Caco-2 (cell line): Measurements from ENCODE around the gene OR8B8. TPM values are rescaled to one million over a fixed set of nuclear protein-coding genes. Genes with fewer than 3 reads are reported as not detected.

Source experiments
- BruUV-seq: library from RNA; stranded (reverse); fragments of 400-500 nt; replicated peaks from 2 replicates; lab custom pipeline; 2021; lab: Mats Ljungman, UMichigan
- CTCF ChIA-PET: fragments of 300-600 bp; sonication (Branson Sonifier 250); formaldehyde crosslinking; loops from one replicate; lab custom pipeline; 2022; ENCODE audit warnings: antibody characterized with exemption; lab: Charles Lee
- POLR2A ChIA-PET: fragments of 300-600 bp; sonication (Branson Sonifier 250); formaldehyde crosslinking; loops from one replicate; lab custom pipeline; 2022; ENCODE audit warnings: antibody characterized with exemption; lab: Charles Lee
- DNase-seq, 2 experiments: peaks; one replicate each; pipeline versions ENCODE4 v3.0.0 to v3.0.0-alpha.2; 2020 to 2022
- H3K27me3 ChIP-seq: replicated peaks from 2 replicates; pipeline ENCODE4 v1.6.0; 2011; ENCODE audit warnings: low read length; ENCODE audit not compliant: control insufficient read depth, insufficient read depth
- H3K36me3 ChIP-seq: 2 replicates; pipeline ENCODE4 v1.5.1; 2011; ENCODE audit warnings: low read length; ENCODE audit not compliant: control insufficient read depth, insufficient read depth
- H3K4me1 ChIP-seq: fragments of 250-450 bp; sonication (Bioruptor Pico); 2 replicates; pipeline ENCODE4 v1.5.1; 2020; ENCODE audit warnings: mild to moderate bottlenecking
- H3K4me3 ChIP-seq: 2 replicates; pipeline ENCODE4 v1.5.1; 2011; ENCODE audit warnings: low read depth, mild to moderate bottlenecking, control low read depth, low read length
- H3K9me3 ChIP-seq: fragments of 250-450 bp; sonication (Bioruptor Pico); 2 replicates; pipeline ENCODE4 v1.5.1; 2020; ENCODE audit warnings: mild to moderate bottlenecking, moderate library complexity
- H3K27ac Mint-ChIP-seq: one replicate; pipeline ENCODE4 v1.8.0; 2022; ENCODE audit warnings: mixed read lengths; ENCODE audit not compliant: unreplicated experiment
- H3K27me3 Mint-ChIP-seq: one replicate; pipeline ENCODE4 v1.8.0; 2022; ENCODE audit warnings: mixed read lengths; ENCODE audit not compliant: insufficient read depth, unreplicated experiment
- H3K36me3 Mint-ChIP-seq: one replicate; pipeline ENCODE4 v1.8.0; 2022; ENCODE audit warnings: mild to moderate bottlenecking, mixed read lengths; ENCODE audit not compliant: insufficient read depth, unreplicated experiment
- H3K4me1 Mint-ChIP-seq: one replicate; pipeline ENCODE4 v1.8.0; 2022; ENCODE audit warnings: low read depth, mixed read lengths; ENCODE audit not compliant: unreplicated experiment
- H3K4me3 Mint-ChIP-seq: one replicate; pipeline ENCODE4 v1.8.0; 2022; ENCODE audit warnings: mild to moderate bottlenecking, moderate library complexity, mixed read lengths; ENCODE audit not compliant: unreplicated experiment
- H3K9me3 Mint-ChIP-seq: one replicate; pipeline ENCODE4 v1.8.0; 2022; ENCODE audit warnings: mixed read lengths; ENCODE audit not compliant: unreplicated experiment
- CTCF ChIP-seq, 2 experiments: fragments of 200-600 bp in 1 of 2; IDR thresholded peaks; 1 replicate in 1 of 2; 2 replicates in 1 of 2; pipeline versions ENCODE4 v1.5.1 to v1.8.0; 2011 to 2022; ENCODE audit warnings: antibody characterized with exemption in 1 of 2, control low read depth in 1 of 2, inconsistent platforms in 1 of 2, low read depth in 1 of 2, low read length in 1 of 2, mild to moderate bottlenecking in 1 of 2, moderate library complexity in 1 of 2; ENCODE audit not compliant: insufficient read depth in 1 of 2, severe bottlenecking in 1 of 2, unreplicated experiment in 1 of 2
- intact Hi-C: fragments of 100-400 bp; cut with micrococcal nuclease; formaldehyde crosslinking; loops from one replicate; pipeline ENCODE4 v1.10.0; 2022; ENCODE audit not compliant: unreplicated experiment
- total RNA-seq: library from RNA; stranded (reverse); gene quantifications from 2 replicates; pipeline ENCODE4 v1.2.3, GENCODE V29; 2022

The OR8B8 gene
- total RNA-seq, 1 experiment from 2014 or later: not detected

- no peak overlapping the region for H3K4me3 Mint-ChIP-seq
- no peaks in the 10 kb centered on the region for H3K4me1 Mint-ChIP-seq
- H3K9me3 ChIP-seq: peaks cover 15% of the 10 kb centered on the region
- H3K9me3 Mint-ChIP-seq: peaks cover 19% of the 10 kb centered on the region
- POLR2A ChIA-PET: no interaction called here
- no peaks in the 10 kb centered on the region for H3K27me3 ChIP-seq
- no peaks in the 10 kb centered on the region for H3K36me3 ChIP-seq
- no peak for TF ChIP-seq CTCF (IDR thresholded peaks at IDR 0.05; ENCODE audit: insufficient read depth in 1 of 2, low read depth in 1 of 2, low read length in 1 of 2, severe bottlenecking in 1 of 2, unreplicated experiment in 1 of 2)
- CTCF ChIA-PET: interaction anchor here (0.6 to 0.7 kb wide), 2 partner anchors 42 to 661 kb away, joined by 3 read pairs; no protein-coding TSS in a partner anchor
- H3K36me3 Mint-ChIP-seq: no peaks in the 10 kb centered on the region
- intact Hi-C loops: no loop called here
- no TSS peak for BruUV-seq
- no peak for DNase-seq
- 0 out of 2 replicates have a peak, but pooled peaks cover 6% of the 10 kb centered on the region for H3K4me1 ChIP-seq
- H3K27me3 Mint-ChIP-seq: peaks cover 7% of the 10 kb centered on the region
- H3K4me3 ChIP-seq: no peak overlapping the region
- H3K27ac Mint-ChIP-seq: no peak overlapping the region
These were observed 15.9 kb downstream of the OR8B8 start for GRCh38 chr11:124429599-124429998.

- intact Hi-C loops: no loop called here
- H3K27me3 ChIP-seq: no peaks in the 10 kb centered on the region
- ChIA-PET CTCF (no interaction called here), POLR2A (no interaction called here)
- Mint-ChIP-seq H3K27me3 (peaks cover 17% of the 10 kb centered on the region), H3K4me3 (no peak within 1 kb of the TSS), H3K36me3 (no peaks in the 10 kb centered on the region), H3K9me3 (peaks cover 12% of the 10 kb centered on the region), H3K4me1 (no peaks in the 10 kb centered on the region), H3K27ac (no peak within 1 kb of the TSS)
- H3K36me3 ChIP-seq: no peaks in the 10 kb centered on the region
- no TSS peak for BruUV-seq
- no peak for DNase-seq
- TF ChIP-seq CTCF (IDR thresholded peaks at IDR 0.05; ENCODE audit: insufficient read depth in 1 of 2, low read depth in 1 of 2, low read length in 1 of 2, severe bottlenecking in 1 of 2, unreplicated experiment in 1 of 2): no peak
- H3K9me3 ChIP-seq: peaks cover 6% of the 10 kb centered on the region
- H3K4me3 ChIP-seq: no peak within 1 kb of the TSS
- H3K4me1 ChIP-seq: no peaks in the 10 kb centered on the region
These were observed 21.0 kb downstream of the OR8B8 start, which contains the start of gene OR8B4 for GRCh38 chr11:124424384-124424921. Gene OR8B4, minus strand, starts transcription at chr11:124424871. Its CDS starts 0 bp downstream, at chr11:124424871.

GRCh38 chr11:124421043-124421442, 24.5 kb downstream of the OR8B8 start:
- Histone ChIP-seq H3K27me3 (no peaks in the 10 kb centered on the region; the same call in 1 of the 2 replicates), H3K4me3 (no peak overlapping the region), H3K36me3 (no peaks in the 10 kb centered on the region), H3K4me1 (no peaks in the 10 kb centered on the region), H3K9me3 (no peaks in the 10 kb centered on the region)
- POLR2A ChIA-PET: no interaction called here
- Mint-ChIP-seq H3K4me3 (no peak overlapping the region), H3K27ac (no peak overlapping the region), H3K4me1 (no peaks in the 10 kb centered on the region), H3K36me3 (no peaks in the 10 kb centered on the region), H3K9me3 (no peaks in the 10 kb centered on the region), H3K27me3 (peaks cover 22% of the 10 kb centered on the region)
- no peak for TF ChIP-seq CTCF (IDR thresholded peaks at IDR 0.05; ENCODE audit: insufficient read depth in 1 of 2, low read depth in 1 of 2, low read length in 1 of 2, severe bottlenecking in 1 of 2, unreplicated experiment in 1 of 2)
- CTCF ChIA-PET: no interaction called here
- intact Hi-C loops: no loop called here
- no peak for DNase-seq
- no TSS peak for BruUV-seq
